Astrocyte (in vitro differentiated cells and primary cell): ENCODE measurements around the gene SH3RF2. TPM values are rescaled to one million over a fixed set of nuclear protein-coding genes. Genes with fewer than 3 reads are reported as not detected.

Experiments used
- DNase-seq: peaks from one replicate; pipeline ENCODE4 v3.0.0-alpha.2; 2010; ENCODE audit warnings: low read depth
- FAIRE-seq: peaks from 2 replicates; lab custom pipeline; 2011; peaks lifted over from hg19 to GRCh38; lab: Jason Lieb, UNC
- H2AFZ ChIP-seq: 2 replicates; pipeline ENCODE4 v1.6.0; 2012; ENCODE audit warnings: low read depth, low read length, inconsistent platforms
- H3K27ac ChIP-seq: 2 replicates; pipeline ENCODE4 v1.5.1; 2011; ENCODE audit warnings: low read depth, low read length, inconsistent platforms
- H3K27me3 ChIP-seq: 2 replicates; pipeline ENCODE4 v1.6.0; 2011; ENCODE audit warnings: low read length, inconsistent platforms; ENCODE audit not compliant: insufficient read depth
- H3K36me3 ChIP-seq: 2 replicates; pipeline ENCODE4 v1.5.1; 2011; ENCODE audit warnings: low read length, inconsistent platforms; ENCODE audit not compliant: insufficient read depth
- H3K4me1 ChIP-seq: 2 replicates; pipeline ENCODE4 v1.5.1; 2011; ENCODE audit warnings: low read length, inconsistent platforms; ENCODE audit not compliant: insufficient read depth
- H3K4me2 ChIP-seq: 2 replicates; pipeline ENCODE4 v1.6.0; 2012; ENCODE audit warnings: low read length, inconsistent platforms
- H3K4me3 ChIP-seq: 2 replicates; pipeline ENCODE4 v1.5.1; 2011; ENCODE audit warnings: low read depth, mild to moderate bottlenecking, low read length, inconsistent platforms; ENCODE audit not compliant: insufficient read depth
- H3K79me2 ChIP-seq: 2 replicates; pipeline ENCODE4 v1.6.0; 2012; ENCODE audit warnings: mild to moderate bottlenecking, low read length, inconsistent platforms; ENCODE audit not compliant: insufficient read depth
- H3K9ac ChIP-seq: 2 replicates; pipeline ENCODE4 v1.6.0; 2012; ENCODE audit warnings: mild to moderate bottlenecking, low read length, inconsistent platforms
- H3K9me3 ChIP-seq: 2 replicates; pipeline ENCODE4 v1.5.1; 2012; ENCODE audit warnings: low read depth, mild to moderate bottlenecking, low read length, inconsistent platforms; ENCODE audit not compliant: insufficient read depth
- H4K20me1 ChIP-seq: 2 replicates; pipeline ENCODE4 v1.6.0; 2012; ENCODE audit warnings: low read length, inconsistent platforms; ENCODE audit not compliant: insufficient read depth
- H3K27ac Mint-ChIP-seq: one replicate; pipeline ENCODE4 v1.8.0; 2021; ENCODE audit warnings: mild to moderate bottlenecking, mixed read lengths; ENCODE audit not compliant: unreplicated experiment
- H3K27me3 Mint-ChIP-seq: one replicate; pipeline ENCODE4 v1.8.0; 2021; ENCODE audit warnings: low read depth, mixed read lengths; ENCODE audit not compliant: unreplicated experiment
- H3K36me3 Mint-ChIP-seq: one replicate; pipeline ENCODE4 v1.8.0; 2021; ENCODE audit warnings: low read depth, mixed read lengths; ENCODE audit not compliant: unreplicated experiment
- H3K4me1 Mint-ChIP-seq: one replicate; pipeline ENCODE4 v1.8.0; 2021; ENCODE audit warnings: low read depth, mixed read lengths; ENCODE audit not compliant: unreplicated experiment
- H3K4me3 Mint-ChIP-seq: one replicate; pipeline ENCODE4 v1.8.0; 2021; ENCODE audit warnings: mild to moderate bottlenecking, moderate library complexity, mixed read lengths; ENCODE audit not compliant: unreplicated experiment
- H3K9me3 Mint-ChIP-seq: one replicate; pipeline ENCODE4 v1.8.0; 2021; ENCODE audit warnings: mild to moderate bottlenecking, mixed read lengths; ENCODE audit not compliant: unreplicated experiment
- EZH2 ChIP-seq: IDR thresholded peaks from 2 replicates; pipeline ENCODE4 v1.6.1; 2012; ENCODE audit warnings: mild to moderate bottlenecking, low read length, inconsistent platforms; ENCODE audit not compliant: insufficient read depth
- total RNA-seq: library from RNA; stranded (reverse); gene quantifications from 2 replicates; pipeline ENCODE4 v1.2.1, GENCODE V29; 2021
- TF ChIP-seq, protein P1 (sequence below): IDR thresholded peaks from 2 replicates; pipeline ENCODE4 v1.5.1; 2011; ENCODE audit warnings: low read depth, mild to moderate bottlenecking, inconsistent platforms, low read length, moderate library complexity; ENCODE audit not compliant: insufficient read depth

Gene SH3RF2
- total RNA-seq, 1 donor from 2014 or later: 12.3 TPM

DNA sequence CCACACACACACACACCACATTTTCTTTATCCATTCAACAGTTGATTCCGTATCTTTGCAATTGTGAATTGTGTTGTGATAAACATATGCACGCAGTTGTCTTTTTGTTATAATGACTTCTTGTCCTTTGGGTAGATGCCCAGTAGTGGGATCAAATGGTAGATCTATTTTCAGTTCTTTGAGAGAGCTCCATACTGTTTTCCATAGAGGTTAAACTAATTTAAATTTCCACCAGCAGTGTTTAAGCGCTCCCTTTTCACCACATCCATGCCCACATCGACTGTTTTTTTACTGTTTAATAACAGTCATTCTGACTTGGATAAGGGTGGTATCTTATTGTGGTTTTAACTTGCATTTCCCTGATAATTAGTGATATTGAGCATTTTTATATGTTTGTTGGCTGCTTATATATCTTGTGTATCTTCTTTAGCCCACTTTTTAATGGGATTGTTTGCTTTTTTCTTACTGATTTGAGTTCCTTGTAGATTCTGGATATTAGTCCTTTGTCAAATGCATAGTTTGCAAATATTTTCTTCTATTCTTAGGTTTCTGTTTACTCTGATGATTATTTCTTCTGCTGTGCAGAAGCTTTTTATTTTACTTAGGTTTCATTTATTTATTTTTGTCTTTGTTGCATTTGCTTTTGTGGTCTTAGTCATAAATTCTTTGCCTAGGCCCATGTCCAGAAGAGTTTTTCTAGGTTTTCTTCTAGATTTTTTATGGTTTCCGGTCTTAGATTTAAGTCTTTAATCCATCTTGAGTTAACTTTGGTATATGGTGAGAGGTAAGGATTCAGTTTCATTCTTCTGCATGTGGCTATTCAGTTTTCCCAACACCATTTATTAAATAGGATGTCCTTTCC lies 82.4 kb downstream of the SH3RF2 start:
- H3K4me3 Mint-ChIP-seq: no peak overlapping the region
- TF ChIP-seq, protein P1, sequence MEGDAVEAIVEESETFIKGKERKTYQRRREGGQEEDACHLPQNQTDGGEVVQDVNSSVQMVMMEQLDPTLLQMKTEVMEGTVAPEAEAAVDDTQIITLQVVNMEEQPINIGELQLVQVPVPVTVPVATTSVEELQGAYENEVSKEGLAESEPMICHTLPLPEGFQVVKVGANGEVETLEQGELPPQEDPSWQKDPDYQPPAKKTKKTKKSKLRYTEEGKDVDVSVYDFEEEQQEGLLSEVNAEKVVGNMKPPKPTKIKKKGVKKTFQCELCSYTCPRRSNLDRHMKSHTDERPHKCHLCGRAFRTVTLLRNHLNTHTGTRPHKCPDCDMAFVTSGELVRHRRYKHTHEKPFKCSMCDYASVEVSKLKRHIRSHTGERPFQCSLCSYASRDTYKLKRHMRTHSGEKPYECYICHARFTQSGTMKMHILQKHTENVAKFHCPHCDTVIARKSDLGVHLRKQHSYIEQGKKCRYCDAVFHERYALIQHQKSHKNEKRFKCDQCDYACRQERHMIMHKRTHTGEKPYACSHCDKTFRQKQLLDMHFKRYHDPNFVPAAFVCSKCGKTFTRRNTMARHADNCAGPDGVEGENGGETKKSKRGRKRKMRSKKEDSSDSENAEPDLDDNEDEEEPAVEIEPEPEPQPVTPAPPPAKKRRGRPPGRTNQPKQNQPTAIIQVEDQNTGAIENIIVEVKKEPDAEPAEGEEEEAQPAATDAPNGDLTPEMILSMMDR: no peak
- TF ChIP-seq EZH2: no peak
- no peak for FAIRE-seq

DNA sequence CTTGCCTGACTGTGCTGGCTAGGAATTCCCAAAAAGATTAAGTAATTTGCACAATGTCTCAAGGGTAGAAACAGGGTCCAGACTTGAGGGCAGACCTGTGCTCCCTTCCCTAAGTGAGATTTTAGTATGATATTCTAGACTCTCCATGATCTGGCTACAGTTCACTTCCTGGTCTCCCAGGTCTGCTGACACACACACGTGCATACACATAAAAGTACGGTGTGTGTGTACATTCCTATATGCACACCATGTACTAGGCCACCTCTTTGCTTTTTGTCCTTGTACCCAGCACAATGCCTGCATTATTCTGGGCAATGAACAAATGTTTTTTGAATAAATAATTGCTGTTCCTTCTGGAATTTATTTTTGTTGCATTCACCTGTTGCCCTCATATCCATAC lies 83.7 kb downstream of the SH3RF2 start:
- Histone ChIP-seq H3K79me2 (peaks cover 3% of the 10 kb centered on the region), H3K36me3 (peaks cover 2% of the 10 kb centered on the region), H3K27ac (no peak overlapping the region), H3K9me3 (no peaks in the 10 kb centered on the region), H2AFZ (no peak overlapping the region), H3K9ac (no peak overlapping the region), H3K27me3 (no peaks in the 10 kb centered on the region), H3K4me2 (no peak overlapping the region), H3K4me3 (no peak overlapping the region), H4K20me1 (no peaks in the 10 kb centered on the region), H3K4me1 (no peaks in the 10 kb centered on the region)
- no peak for DNase-seq
- H3K9me3 Mint-ChIP-seq: no peaks in the 10 kb centered on the region
- H3K4me1 Mint-ChIP-seq: peaks cover 5% of the 10 kb centered on the region
- no peak overlapping the region for H3K4me3 Mint-ChIP-seq
- H3K27ac Mint-ChIP-seq: no peak overlapping the region
- no peak for TF ChIP-seq EZH2
- TF ChIP-seq, protein P1: no peak
- peaks cover 2% of the 10 kb centered on the region for H3K36me3 Mint-ChIP-seq
- FAIRE-seq: no peak
- H3K27me3 Mint-ChIP-seq: no peaks in the 10 kb centered on the region

More for the DNA sequence above, 82.4 kb downstream of the SH3RF2 start:
- H3K4me1 Mint-ChIP-seq: peaks cover 5% of the 10 kb centered on the region
- no peaks in the 10 kb centered on the region for H3K27me3 Mint-ChIP-seq
- no peaks in the 10 kb centered on the region for H3K27me3 ChIP-seq
- no peak overlapping the region for H3K27ac ChIP-seq
- H3K9me3 Mint-ChIP-seq: no peaks in the 10 kb centered on the region
- H3K4me2 ChIP-seq: peak overlapping the region; percentile 28
- H3K4me1 ChIP-seq: no peaks in the 10 kb centered on the region
- no peak overlapping the region for H2AFZ ChIP-seq
- H3K79me2 ChIP-seq: peaks cover 3% of the 10 kb centered on the region
- H3K9ac ChIP-seq: no peak overlapping the region
- no peak overlapping the region for H3K4me3 ChIP-seq
- no peak overlapping the region for H3K27ac Mint-ChIP-seq
- peaks cover 2% of the 10 kb centered on the region for H3K36me3 ChIP-seq
- H3K36me3 Mint-ChIP-seq: peaks cover 8% of the 10 kb centered on the region
- no peak for DNase-seq
- H3K9me3 ChIP-seq: no peaks in the 10 kb centered on the region
- H4K20me1 ChIP-seq: no peaks in the 10 kb centered on the region

DNA sequence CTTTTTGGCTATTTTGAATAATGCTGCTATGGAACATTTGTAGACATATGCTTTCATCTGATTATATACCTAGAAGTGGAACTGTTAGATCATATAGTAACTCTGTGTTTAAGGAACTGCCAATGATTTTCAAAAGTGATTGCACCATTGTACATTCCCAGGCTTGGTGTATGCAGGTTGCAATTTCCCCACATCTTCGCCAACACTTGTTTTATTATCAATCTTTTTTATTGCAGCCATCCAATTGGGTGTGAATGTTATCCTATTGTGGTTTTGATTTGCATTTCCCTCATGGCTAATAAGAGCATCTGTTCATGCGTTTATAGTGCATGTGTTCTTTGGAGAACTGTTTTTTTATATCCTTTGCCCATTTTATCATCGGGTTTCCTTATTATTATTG lies 87.7 kb downstream of the SH3RF2 start:
- H3K36me3 Mint-ChIP-seq: peaks cover 3% of the 10 kb centered on the region
- Histone ChIP-seq H3K79me2 (peaks cover 3% of the 10 kb centered on the region), H2AFZ (no peak overlapping the region), H3K9me3 (no peaks in the 10 kb centered on the region), H3K36me3 (no peaks in the 10 kb centered on the region), H3K27ac (no peak overlapping the region), H3K4me1 (peaks cover 5% of the 10 kb centered on the region), H3K27me3 (no peaks in the 10 kb centered on the region), H3K4me3 (no peak overlapping the region), H3K9ac (no peak overlapping the region), H4K20me1 (no peaks in the 10 kb centered on the region), H3K4me2 (no peak overlapping the region)
- no peak overlapping the region for H3K27ac Mint-ChIP-seq
- no peak for TF ChIP-seq EZH2
- TF ChIP-seq, protein P1: no peak
- FAIRE-seq (no peak), DNase-seq (no peak)
- no peak overlapping the region for H3K4me3 Mint-ChIP-seq
- no peaks in the 10 kb centered on the region for H3K9me3 Mint-ChIP-seq
- no peaks in the 10 kb centered on the region for H3K27me3 Mint-ChIP-seq
- no peaks in the 10 kb centered on the region for H3K4me1 Mint-ChIP-seq
